ENCODE results near the gene ABCD4.

ABCD4 gene

DNA sequence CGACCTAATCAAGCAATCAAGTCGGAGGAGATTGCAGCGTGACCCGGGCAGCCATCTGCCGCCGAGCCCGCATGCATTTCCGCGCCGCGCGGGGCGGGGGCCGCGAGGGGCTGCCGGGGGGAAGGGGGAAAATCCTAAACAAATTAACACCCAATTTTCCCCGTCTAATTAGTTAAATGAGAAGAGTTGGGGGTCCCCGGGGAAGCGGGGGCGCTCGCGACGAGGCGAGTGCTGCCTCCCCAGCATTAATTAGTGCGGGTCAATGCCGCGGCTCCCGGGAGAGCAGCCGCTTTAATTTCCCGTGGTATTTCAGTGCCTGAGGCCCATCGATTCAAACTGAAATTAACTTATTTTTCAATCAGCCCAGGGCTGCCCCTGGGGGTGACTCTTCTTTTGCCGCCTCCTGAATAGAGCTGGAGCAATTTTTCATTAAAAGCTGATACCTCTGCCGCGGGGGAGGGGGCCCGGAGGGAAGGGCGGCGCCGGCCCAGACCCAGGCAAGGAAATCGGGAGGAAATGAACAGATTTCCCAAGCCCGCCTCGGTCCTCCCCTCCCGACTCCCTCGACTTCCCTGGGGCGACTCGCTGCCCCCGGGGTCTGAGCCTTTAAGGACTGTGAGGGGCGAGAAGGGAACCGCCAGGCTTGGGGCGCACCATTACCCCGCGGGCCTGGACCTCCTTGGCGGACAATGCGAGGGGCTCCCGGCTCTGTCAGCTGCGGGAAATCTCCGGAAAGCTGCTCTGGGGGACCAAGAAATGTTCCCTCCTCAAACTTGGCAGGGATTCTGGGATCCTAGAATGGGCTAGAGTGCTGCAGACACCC is 44.6 kb downstream of the ABCD4 start:
- no peak for DNase-seq

DNA sequence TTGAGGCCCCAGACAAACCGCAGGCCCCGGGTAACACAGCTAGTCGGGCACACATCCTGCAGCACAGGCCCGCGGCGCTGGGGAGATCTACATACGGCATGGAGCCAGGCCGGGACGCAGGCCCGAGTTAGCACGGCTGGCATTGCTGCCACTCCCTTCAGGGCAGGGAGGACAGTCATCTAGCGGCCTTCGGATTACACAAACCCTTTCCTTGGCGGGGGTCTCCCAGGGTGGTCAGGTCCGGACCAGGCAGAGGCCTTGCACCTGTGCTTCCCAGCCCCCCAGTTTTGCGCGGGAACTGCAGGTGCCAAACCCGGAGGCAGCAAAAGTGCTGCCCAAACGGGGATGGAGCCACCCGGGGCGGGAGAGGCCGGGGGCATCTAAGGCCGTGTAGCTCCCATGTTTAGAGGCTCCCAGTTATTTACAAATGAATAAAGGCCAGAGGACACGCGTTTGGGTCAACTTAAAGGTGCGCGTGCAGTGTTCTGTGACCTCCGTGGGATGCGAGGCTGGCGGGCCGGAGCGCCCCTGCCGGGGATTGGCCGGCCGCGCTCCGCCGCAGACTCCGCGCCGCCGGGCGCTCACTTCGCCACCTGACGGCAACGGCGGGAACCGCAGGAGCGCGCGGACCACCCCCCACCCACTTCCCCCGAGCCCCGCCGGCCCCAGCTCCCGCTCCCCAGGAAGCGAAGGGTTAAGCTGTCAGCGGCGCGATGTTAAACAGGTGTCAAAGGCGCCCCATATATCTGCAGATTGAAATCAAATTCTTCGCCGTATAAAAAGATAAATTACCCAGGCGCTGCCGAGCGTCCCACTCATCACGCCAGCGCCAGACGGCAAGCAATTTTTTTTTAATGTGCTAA is 45.4 kb downstream of the ABCD4 start:
- DNase-seq, result peak; percentile 36

DNA sequence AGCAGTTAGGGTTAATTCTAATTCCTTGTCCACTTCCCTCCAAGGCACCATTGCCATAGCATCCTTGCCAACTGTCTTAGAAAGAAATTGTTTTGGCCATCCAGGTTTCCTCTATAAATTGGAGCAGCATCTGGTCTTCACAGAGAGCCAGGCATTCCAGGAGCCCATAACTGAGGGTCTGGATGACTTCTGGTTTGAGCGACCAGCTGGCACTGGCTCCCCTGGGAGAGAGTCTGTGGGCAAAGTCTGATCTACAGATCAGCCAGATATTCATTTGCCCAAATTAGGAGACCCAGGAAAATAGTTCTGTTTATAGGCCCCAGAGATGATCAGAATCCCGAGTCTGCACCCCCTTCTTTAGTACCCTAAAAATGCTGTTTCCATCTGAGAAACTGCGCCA is 47.5 kb downstream of the ABCD4 start:
- no peak for DNase-seq

DNA sequence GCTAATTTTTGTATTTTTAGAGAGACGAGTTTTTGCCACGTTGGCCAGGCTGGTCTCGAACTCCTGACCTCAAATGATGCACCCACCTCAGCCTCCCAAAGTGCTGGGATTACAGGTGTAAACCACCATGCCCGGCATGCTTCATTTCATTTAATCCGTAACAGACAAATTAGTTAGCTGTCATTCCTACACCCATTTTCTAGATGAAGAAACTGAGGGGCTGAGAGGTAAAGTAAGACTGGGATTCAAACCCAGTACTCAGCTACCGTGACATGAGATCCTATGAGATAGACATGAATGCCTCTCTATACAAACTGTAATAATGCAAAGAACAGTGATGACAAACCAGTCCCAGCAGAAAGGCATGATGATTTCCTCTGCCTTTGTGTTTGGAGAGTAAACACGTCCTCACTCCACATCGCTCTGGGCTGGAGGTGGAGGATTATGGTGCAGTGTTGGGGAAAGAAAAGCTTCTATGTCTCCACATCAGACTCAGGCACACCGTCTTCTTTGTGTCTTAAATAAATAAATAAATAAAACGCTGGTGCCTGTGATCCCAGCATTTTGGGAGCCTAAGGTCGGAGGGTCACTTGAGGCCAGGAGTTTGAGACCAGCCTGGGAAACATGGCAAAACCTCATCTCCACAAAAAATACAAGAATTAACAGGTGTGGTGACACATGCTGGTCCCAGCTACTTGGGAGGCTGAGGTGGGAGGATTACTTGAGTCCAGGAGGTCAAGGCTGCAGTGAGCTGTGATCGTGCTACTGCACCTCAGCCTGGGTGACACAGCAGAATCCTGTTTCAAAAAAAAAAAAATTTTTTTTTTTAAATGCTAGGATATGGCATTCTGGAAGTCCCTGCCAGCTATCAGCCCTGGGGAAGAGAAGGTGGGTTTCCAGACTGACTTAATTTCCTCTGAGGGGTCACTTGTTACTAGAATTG is 53.0 kb downstream of the ABCD4 start:
- no peak for DNase-seq

DNA sequence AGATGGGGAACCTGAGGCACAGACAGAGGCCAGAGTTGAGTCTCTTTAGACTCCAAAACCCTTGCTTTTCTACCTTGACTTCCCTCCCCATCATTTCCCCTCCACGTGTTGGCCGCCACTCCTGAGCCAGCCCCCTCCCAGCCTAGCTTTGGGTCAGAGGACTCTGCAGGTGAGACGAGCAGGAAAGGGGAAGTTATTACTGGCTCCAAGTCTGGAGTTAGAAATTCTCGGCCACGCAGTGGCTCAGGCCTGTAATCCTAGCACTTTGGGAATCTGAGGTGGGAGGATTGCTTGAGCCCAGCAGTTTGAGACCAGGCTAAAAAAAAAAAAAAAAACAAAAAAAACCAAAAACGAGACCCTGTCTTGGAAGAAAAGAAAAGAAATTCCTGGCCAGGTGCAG is 54.7 kb downstream of the ABCD4 start:
- DNase-seq, result no peak

DNA sequence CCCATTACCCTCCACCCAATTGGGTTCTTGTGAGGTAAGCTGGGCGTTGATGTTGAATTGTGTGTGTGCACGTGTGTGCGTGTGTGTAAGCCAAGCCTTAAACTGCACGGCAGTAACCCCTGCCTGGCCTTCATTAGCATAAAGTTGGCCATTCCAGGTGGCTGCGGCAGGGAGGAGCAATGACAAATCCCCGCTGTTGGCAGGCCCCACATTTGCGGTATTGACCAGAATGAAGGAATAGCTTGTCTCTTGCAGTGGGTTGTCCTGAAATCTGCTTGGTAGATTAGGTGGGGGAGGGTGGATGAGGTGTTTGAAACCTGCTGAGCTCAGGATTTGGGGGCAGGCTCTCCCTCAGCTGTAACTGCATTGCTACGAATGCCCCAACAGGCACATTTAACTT is 56.2 kb downstream of the ABCD4 start:
- DNase-seq, result no peak

DNA sequence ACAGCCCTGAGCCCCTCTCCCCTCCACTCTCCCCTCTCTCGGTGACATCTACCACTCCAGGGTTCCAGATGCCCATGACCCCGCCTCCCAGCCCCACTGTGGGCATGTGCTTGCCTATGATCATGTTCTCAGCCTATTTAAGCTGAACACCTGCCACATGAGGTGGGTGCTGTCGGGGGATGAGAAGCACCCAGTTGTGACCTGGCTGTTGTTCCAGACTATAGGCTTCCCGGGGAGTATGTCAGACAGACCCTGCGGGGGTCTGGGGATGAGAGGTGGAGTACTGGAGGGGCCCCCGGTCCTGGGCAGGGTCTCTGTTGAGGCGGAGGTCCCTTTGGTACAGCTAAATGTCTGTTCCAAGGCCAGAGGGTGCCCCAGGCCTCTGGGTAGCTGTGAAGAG is 57.4 kb downstream of the ABCD4 start:
- DNase-seq, result no peak

DNA sequence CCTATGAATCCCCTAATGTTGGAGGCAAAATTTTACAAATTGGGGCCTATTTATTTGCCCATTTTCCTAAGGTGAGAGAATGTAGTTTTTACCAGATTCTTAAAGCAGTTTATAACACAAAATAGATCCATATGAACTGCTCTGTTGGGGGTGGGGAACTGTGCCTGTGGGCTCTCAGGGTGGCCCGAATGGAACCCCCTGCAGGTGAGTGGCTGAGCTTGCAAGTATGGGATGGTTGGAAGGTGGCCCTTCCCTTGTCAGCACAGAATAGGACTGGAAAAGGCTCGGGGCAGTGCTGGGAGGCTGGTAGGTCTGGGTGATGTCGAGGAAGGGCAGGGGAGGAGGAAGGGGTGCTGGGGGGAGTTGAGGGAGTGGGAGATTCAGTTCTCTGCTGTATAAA is 58.6 kb downstream of the ABCD4 start:
- no peak for DNase-seq

DNA sequence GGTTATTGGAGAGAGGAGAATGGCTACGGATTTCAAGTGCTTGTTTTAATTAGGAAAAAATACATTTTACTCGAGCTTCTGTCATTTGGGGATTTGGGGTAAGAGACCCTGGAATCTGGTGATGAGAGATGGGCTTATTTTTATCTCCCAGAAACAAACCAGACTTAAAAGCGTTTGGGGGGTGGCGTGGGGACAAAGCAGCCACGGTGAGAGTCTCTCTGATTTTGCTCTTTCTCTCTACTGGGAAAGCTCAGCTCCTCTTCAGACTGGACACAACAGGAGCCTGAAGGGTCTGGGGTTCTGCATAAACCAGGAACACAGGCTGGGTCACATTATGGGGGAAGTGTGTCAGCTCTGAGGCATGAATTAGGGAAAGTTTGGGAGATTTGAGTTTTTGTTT is 59.7 kb downstream of the ABCD4 start:
- DNase-seq, result no peak

DNA sequence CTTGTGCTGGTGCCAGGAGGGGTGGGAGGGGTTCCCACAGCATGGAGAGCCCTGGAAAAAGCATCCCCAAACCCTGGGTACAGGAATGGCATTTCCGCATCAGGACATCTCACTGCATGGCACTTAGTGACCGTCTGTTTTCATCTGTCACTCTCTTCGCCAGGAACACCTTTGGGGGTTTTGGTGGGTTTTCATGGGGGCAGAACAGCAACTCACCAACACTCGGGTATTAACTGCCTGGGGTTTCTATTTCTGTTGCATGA is 60.0 kb downstream of the ABCD4 start:
- no peak for DNase-seq

DNA sequence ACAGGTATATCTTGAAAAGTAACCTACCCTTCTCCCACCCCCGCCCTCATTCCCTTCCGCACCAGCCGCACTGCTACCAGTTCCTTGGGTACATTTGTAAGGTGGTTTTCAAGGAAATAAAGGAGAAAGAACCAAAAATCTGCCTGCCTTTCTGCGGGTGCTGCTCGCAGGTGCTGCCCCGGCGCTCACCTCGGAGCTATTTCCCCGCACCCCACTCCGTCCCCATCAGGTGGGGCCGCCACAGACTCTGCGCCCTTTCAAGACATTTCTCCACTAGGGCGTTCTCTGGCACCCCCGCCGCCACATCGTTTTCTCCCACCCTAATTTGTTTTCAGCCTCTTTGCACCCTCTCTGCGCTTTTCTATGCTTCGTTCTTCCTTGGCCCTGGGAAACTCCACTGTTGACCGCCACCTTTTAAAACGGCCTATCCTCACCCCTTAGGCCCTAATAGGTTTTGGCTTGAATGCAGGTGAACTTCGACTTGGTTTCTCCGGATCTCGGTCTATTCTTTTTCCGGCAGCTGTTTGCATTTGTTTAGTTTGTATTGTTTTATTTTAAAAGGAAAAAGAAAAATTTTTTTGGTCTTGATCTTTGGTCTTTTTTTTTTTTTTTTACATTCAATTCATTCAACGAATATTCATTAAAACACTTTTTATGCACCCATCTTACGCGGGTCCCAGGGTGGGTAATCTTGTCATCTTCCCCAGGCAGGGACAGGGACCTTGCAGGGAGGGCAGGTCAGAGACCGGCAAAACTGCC is 60.5 kb downstream of the ABCD4 start:
- DNase-seq, result no peak

DNA sequence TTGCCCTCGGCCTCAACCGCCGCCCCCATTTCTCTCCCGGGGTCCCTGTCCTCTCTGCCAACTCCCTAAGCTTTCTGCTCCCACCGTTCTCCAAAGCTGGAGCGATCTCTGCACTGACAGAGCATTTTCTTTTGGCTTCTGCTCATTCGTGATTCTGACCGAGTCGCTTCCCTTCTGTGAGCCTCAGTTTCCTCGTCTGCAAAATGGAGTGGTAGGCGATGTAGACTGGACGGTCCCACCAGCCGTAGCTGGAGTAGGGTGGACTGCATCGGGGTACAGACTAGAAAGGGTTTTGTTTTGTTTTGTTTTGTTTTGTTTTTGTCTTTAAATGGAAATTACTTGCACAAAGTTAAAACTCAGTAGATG is 61.1 kb downstream of the ABCD4 start:
- DNase-seq, result no peak

DNA sequence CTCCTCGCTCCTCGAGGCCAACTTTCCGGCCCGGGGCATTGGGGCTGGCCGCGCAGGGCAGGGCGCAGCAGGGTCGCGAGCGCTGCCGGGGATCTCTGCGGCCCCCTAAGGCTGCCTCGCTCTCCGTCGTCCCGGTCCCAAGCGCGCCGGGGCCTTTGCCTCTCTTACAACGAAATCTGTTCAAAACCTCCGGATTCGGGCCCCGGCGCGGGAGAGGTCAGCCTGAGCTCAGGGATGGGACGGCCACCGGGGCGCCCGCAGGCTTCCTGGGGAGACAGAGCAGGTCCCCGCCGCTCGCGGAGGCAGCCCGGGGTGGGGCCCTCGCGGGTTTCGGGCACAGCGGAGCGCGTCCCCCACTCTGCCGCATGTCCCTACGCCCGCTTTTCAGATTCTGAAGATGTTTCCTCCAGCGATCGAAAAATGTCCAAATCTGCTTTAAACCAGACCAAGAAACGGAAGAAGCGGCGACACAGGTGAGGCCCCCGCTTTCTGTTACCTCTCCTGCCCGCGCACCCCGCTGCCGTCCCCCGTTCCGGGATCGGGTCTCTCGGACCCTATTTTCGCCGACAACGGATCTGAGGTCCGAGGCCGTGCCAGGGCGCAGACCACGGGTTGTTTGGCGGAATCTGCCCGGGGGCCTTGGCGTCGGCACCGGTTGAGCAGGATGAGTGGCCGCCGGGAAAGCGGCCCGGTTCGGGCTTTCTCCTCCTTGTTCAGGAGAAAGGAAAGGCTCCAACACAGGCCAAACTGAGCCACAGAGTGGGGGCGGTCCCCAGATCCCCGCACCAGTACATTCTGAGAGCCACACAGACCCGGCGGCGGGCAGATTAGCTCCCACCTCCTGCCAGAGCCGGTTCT is 61.7 kb downstream of the ABCD4 start:
- no peak for DNase-seq

DNA sequence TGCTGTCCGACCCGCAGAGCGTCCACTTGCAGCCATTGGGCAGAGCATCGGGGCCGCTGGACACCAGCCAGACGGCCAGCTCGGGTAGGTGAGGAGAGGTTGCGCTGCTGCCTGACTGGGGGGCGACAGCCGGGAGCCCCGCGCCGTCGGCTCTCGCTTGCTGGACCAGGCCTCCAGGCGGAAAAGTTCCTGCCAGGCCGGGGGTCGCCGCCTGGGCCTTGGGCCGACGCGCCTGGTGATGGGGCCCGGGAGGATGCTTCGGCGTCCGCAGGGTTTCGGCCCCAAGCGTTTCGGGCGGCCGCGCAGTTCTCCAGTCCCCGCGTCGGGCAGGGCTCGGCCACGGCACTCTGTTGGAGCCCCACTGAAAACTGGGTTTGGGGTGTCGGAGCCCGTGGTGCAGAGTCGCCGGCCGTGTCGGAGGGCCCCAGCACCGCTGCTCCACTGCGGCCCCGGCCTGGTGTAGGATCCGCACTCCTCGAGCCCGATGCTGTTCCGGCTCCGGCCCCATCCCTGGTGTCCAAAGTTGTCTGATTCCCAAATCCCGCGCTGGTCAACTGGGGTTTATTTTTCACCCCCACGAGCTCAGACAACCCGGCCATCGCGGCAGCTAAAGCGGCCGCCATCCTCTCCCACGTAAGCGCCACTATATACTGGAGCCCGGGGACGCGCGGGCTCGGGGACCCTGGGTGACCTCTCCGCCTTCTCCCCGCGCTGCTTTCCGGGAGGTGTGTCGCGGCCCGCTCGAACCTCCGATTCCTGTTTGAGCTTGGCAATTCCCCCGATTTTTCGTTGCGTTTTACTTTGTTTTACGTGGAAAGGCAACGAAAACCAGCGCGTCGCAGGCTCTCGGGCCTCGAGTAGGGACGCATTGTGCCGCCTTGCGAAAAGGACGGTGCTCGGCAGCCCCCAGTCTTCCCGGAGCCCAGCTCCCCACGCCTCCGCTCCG is 62.6 kb downstream of the ABCD4 start:
- no peak for DNase-seq

DNA sequence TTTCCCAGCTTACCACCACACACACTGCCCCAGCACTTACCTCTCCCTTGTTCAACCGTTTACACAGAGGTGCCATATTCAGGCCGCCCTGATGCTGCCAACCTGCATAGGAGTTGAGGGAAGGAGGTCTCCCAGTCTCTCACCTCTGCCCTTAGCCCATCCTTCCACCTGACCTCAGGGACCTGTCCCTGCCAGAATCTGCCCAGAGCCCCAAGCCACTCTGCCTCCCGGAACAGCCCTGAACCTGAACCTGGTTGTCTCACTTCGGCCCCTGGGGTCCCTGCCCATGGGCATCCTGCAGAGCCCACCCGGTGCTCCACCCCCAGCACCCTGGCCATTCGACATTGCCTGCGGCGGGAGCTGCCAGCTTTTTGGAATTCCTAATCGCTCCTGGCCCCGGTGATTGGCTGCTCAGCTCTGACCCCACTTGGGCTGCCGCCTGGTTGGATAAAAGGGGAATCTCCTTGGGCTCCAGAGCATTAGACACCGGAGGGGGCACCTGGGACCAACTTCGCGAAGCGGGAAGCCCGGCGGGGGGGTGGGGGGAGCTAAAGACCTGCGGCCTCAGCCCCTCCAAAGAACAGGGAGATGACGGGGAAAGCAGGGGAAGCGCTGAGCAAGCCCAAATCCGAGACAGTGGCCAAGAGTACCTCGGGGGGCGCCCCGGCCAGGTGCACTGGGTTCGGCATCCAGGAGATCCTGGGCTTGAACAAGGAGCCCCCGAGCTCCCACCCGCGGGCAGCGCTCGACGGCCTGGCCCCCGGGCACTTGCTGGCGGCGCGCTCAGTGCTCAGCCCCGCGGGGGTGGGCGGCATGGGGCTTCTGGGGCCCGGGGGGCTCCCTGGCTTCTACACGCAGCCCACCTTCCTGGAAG is 63.5 kb downstream of the ABCD4 start, which contains the start of gene VSX2:
TSS of gene VSX2 (plus strand) at position 476 of the 874 bp plus-strand sequence. CDS start at position 589, 113 bp downstream.
- no peak for DNase-seq

DNA sequence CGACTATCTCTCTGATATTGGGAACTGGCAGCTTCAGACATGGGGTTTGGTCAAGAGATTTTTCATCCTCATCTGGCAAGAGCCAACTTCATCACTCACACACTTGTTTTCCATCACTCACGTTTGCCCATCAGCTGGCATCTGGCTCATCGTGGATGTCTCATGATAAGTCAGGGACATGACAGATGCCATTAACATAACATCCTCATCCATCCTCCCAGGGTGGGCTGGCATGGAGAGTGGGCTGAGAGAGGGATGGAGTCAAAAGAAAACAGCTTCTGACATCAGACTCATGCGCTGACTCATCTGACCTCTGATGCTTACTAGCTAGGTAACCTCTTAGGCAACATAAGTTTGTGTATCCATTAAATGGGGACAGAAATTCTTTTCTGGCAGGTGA is 65.3 kb downstream of the ABCD4 start:
- DNase-seq, result no peak
